GOT3 (cell line): ENCODE data around the gene ZNF519.

Experiments used
- DNase-seq: peaks from one replicate; lab custom pipeline; 2025; ENCODE audit warnings: mixed read lengths; lab: John Stamatoyannopoulos, UW

Gene ZNF519

GRCh38 chr18:14098428-14098827, 33.8 kb downstream of the ZNF519 start:
- DNase-seq = no peak

DNA sequence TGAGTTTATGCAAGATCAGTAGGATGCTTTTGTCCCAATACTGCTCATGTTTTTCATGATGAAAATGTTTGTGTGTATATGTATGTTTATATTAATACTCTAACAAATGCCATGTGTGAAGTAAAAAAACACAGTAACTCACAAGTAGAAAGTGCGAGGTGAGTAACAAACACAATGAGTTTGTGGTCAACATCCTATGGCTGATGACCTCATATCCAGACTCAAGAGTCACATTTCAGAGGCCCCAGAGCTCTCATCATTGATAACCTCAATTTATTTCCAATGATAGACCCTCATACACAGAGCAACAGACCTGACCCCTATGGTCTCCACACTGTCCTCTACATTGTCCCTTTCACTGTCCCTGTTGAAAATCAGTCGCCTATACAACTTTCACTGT, 34.5 kb downstream of the ZNF519 start:
- DNase-seq = no peak

GRCh38 chr18:14093307-14093915, 38.8 kb downstream of the ZNF519 start:
- no peak for DNase-seq

DNA sequence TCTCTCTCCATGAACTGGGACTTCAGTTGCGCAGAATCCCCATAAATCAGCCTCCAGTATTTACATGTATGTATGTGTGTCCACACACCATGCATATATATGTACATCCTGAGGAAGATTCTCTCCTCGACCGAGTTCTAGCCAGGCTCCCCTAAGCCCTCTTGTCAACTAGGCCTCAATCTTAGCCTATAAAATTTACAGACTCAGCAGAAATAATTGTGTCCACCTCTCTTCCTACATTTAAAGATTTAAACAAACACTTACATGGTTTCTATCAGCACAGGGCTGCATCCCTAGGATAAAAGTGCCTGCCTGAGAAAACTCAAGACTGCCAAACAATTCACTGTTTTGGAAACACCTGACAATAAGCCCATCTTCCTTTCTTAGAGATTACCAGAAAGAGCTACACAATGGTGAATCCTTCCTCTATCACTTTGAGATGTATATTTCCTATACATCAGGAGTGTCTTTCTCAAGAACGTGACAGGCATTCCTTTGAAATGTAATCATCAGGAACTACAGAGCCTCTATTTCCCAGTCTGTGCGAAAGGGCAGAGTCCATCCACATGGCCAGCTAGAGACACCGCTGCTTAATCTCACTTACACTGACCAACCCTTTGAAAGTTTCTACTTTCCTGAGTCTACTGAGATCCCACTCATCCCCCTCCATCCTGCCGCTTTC, 39.5 kb downstream of the ZNF519 start:
- no peak for DNase-seq

- no peak for DNase-seq
Observed at GRCh38 chr18:14089781-14090180, 42.5 kb downstream of the ZNF519 start.

GRCh38 chr18:14089191-14089590, 43.0 kb downstream of the ZNF519 start:
- DNase-seq = no peak

DNA sequence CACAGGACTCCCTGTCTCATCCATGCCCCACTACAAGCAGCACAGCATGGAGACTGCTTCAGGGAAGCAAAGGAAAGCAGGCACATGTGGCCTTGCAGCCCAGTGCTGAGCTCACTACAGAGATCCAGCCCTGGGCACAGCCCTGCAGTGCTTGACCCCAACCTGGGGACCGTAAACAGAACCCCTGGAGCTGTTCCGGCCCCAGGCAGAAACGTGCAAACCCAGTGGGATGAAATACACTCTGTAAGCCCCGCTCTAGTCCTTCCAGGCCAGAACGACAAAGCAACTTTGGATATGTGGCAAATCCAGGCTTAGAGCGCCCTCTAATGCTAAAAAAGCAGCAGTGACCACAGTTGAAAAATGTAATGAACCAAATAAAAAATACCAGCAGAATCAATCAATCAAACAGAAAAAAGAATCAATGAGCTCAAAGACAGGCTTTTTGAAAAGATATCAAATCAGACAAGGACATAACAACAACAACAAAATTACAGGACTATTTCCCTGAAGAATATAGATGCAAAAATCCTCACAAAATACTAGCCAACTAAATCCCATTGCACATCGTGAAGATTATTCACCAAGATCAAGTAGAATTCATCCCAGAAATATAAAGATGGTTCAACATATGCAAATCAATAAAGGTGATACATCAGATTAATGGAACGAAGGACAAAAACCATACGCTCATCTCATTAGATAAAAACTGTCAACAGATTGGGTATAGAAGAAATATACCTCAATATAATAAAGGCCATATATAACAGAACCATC, 45.6 kb downstream of the ZNF519 start:
- DNase-seq = no peak

DNA sequence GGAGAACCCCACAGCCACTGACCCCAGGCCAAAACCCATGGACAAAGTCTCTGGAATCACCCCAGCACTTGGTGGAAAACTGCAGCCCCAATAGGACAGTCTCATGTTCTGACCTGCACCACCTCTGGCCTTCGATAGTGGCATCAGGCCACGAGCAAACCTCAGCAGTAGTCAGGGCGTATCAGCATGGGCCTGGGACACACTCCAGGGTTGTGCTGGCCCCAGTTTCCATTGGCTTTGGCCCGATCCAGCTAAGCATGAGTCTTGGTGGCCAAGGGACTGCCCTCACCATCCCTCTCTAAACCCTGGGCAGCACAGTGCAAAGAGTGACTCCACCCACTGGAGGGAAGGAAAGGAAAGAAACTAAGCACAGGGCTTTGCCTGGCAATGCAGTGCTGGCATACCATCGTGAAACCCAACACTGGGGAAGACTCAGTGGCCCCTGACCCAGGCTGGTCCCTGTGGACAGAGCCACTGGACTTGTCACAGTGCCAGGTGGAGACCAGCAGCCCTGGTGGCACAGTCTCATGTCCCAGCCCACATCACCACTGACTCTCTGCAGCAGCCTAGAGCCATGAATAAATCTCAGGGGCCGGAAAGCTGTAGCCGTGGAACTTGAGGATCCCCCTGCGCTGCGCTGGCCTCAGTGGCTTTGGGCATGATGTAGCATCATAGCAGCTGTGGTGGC, 46.3 kb downstream of the ZNF519 start:
- DNase-seq = no peak

- no peak for DNase-seq
Observed at GRCh38 chr18:14075196-14075595, 57.0 kb downstream of the ZNF519 start.

GRCh38 chr18:14074187-14074586, 58.0 kb downstream of the ZNF519 start:
- DNase-seq = no peak

- DNase-seq = no peak
Observed at GRCh38 chr18:14053661-14054060, 78.6 kb downstream of the ZNF519 start.
